ENCODE measurements around the gene CARMIL1.

- TF ChIP-seq CTCF (IDR thresholded peaks at IDR 0.05) (no peak), POLR2A (IDR thresholded peaks at IDR 0.05) (no peak)
Observed at GRCh38 chr6:25337431-25337830, 58.3 kb downstream of the CARMIL1 start.

Measured in heart left ventricle (tissue), 13 donors.